C4-2B (cell line): ENCODE results near the gene TTC13.

ENCODE experiments used
- H3K27ac ChIP-seq: fragments of 450-650 bp; 2 replicates; pipeline ENCODE4 v1.5.1; 2017
- ZFX ChIP-seq: fragments of 450-650 bp; IDR thresholded peaks from 2 replicates; pipeline ENCODE4 v1.6.1; 2017
- TF ChIP-seq, protein P1 (sequence below): fragments of 450-650 bp; conservative IDR thresholded peaks from 2 replicates; pipeline ENCODE4 v1.5.1; 2017; ENCODE audit warnings: mild to moderate bottlenecking

The TTC13 gene

DNA sequence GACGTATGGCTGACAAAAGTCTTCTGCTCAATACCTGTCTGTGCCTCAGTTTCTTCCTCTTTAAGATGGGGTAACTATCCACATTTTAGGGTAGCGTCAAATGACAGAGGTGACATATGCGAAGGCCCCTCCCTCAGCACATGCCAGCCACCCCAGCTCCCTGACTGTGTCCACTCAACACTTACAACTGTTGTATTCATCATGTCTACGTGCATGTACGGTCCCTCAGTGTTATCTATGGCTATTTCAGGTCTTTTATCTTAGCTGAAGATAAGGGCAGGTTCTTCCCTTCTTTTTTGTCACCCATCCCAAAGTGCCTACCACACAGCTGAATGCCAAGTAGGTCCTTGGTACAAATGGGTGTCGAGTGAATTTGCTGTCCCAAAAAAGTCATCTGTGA, 102.0 kb downstream of the TTC13 start:
- H3K27ac ChIP-seq: no peak overlapping the region
- TF ChIP-seq, protein P1, sequence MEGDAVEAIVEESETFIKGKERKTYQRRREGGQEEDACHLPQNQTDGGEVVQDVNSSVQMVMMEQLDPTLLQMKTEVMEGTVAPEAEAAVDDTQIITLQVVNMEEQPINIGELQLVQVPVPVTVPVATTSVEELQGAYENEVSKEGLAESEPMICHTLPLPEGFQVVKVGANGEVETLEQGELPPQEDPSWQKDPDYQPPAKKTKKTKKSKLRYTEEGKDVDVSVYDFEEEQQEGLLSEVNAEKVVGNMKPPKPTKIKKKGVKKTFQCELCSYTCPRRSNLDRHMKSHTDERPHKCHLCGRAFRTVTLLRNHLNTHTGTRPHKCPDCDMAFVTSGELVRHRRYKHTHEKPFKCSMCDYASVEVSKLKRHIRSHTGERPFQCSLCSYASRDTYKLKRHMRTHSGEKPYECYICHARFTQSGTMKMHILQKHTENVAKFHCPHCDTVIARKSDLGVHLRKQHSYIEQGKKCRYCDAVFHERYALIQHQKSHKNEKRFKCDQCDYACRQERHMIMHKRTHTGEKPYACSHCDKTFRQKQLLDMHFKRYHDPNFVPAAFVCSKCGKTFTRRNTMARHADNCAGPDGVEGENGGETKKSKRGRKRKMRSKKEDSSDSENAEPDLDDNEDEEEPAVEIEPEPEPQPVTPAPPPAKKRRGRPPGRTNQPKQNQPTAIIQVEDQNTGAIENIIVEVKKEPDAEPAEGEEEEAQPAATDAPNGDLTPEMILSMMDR: no peak
- TF ChIP-seq ZFX: no peak

DNA sequence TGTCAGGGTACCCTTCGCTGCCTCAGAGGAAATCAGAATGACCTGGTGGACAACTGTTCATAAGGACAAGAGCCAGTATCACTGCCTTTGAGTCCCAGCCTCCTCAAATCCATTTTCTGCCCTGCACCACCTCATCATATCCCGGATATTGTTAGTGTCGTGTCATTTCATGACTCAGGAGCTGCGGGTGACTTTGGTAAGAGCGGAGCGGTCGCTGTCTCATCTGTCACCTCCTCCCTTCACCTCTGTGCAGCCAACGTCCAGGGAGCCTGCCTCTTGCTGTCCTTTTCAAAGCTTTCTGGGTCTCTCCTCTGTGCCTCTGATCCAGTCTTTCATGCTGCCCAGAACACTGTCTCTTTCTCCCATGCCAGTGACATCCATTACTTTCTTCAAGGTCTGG, 103.3 kb downstream of the TTC13 start:
- TF ChIP-seq, protein P1: no peak
- no peak for TF ChIP-seq ZFX

DNA sequence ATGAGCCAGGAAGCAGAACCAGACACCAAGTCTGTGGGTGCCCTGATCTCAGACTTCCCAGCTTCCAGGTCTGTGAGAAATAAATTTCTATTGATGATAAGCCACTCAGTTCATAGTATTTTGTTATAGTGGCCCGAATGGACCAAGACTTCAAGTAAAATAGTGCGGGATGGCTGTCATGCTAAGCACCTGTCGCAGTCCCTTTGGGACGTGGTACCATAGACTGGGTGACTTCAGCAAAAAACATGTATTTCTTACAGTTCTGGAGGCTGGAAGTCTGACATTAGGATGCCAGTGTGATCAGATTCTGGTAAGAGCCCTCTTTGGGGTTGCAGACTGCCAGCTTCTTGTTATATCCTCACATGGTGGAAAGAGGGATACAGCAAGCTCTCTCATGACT, 107.7 kb downstream of the TTC13 start:
- H3K27ac ChIP-seq: no peak overlapping the region
- TF ChIP-seq, protein P1: no peak
- TF ChIP-seq ZFX: no peak

More for the DNA sequence above, 103.3 kb downstream of the TTC13 start:
- no peak overlapping the region for H3K27ac ChIP-seq

DNA sequence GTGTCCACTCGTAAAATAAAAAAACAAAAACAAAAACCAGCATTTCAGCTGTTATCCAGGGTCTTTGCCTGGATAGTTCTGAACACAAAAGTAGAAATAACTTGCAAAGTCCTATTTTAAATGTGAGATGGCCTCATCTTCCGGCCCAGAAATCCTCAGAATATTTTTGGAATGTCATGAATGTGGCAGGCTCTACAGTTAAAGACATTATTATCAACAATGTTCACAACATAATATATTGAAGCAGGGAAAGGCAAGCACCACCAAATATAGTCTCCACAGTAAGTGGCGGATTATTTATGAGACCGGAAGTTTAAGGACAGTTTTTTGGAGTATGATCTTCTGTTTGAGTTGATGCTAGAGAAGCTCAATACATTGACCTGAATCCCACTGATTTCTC, 109.2 kb downstream of the TTC13 start:
- peak overlapping the region; percentile 75 for H3K27ac ChIP-seq
- TF ChIP-seq, protein P1: no peak
- TF ChIP-seq ZFX: no peak

DNA sequence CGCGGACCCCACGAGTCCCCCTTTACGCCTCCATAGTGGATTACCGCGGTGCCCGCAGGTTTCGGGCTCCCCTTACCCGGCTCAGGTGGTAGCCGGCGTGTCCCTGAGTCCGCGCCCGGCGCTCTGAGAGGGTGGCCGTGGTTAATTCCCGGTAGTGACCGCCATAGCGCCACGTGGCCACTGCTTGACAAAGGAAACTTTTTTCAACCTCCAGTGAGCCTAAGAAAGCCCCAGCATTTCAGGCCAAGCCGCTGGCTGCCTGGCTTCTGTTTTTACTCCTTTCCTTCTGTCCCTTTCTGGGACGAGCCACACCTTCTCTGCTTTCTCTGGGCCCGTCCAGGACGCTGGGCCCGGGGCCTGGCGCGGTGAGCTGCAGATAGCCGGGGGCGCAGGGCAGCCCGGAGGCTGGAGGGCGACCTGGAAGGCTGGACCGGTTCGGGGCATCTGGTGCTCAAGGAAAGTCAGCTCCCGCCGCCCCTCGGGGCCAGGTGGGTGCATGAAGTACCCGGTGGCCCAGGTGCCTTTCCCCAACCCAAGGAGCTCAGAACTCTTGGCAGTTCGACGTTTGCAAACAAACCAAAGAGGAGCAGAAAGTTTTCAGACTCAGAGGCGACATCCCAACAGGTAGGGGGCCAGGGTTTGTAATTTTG, 109.8 kb downstream of the TTC13 start:
- TF ChIP-seq, protein P1: no peak
- TF ChIP-seq ZFX: peak; percentile 79

DNA sequence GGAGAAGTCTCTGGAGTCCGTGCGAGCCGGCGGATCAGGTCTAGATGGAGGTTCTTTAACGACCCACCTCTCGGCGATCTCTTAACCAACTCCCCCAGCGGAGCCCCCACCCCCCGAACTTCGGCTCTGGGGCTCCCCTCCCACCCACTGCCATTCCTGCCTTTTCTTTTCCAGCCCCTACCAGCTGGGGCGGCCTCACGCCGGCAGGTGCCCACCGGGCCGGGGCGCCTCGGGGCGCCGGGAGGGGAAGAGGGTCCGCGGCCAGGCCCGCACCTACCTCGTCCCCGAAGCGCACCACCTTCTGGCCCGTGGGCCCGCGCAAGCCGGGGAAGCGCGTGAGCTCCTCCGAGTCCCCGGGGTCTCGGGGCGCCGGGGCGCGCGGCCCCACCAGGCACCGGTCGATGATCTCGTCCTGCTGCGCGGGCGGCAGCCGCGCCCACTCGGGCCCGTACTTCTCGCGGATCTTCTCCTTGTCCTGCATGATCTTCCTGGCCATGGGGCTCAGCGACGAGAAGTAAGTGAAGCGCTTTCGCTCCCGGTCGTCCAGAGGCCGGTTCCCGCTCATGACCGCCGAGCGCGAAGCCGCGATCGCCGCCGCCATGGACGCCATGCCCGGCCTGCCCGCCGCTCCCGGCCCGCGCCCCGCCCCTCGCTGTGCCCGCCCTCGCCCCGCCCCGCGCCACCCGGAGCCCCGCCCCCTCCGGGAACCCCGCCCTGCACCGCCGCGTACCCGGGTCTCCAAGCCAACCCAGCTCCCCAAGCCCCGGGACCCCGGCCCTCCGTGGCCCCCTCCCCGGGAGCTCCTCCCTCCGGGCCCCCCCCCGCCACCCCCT, 110.5 kb downstream of the TTC13 start, which contains the start of gene C1orf198:
C1orf198 (minus strand) TSS at position 619 of the 833 bp plus-strand sequence; CDS start at position 610, 9 bp downstream.
- H3K27ac ChIP-seq: peak within 1 kb of the TSS; percentile 75

More for the DNA sequence above, 109.8 kb downstream of the TTC13 start:
- peak overlapping the region; percentile 75 for H3K27ac ChIP-seq

More for the DNA sequence above, 110.5 kb downstream of the TTC13 start, which contains the start of gene C1orf198:
- peak; percentile 53; the same call in 1 of the 2 replicates for TF ChIP-seq ZFX
- TF ChIP-seq, protein P1: no peak
